Measurements from ENCODE around the gene RABL2A. TPM values are rescaled to one million over a fixed set of nuclear protein-coding genes. Genes with fewer than 3 reads are reported as not detected.

Gene RABL2A
- total RNA-seq, 1 donor from 2014 or later, result 9.6 TPM

DNA sequence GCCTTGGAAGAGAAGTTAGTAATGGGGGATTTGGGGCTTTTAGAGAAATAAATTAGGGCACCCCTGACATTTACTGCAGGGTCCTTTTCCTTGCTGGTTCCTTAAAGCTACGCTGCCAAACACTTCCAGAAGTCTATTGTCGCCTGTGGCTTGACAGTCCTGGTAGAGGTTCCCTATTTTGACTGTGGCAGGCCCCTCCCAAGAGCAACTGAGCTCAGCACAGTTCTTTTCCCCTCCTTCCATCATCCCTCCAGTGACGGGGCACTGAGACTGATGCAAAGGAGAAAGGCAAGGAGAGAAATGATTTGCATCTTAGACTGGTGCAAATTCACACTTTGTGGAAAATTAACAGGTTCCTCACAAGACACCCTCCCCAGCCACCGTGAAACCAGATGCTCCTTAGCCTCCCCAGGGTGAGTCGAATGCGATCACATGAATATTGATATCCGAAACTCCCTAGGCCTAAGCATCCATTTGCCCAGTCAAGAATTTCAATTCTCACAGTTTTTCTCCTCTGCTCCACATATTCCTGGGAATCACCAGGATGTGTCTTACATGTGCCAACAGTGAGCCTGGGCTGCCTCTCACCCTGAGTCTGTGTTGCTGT lies 45.4 kb downstream of the RABL2A start:
- Histone ChIP-seq H3K27me3 (ENCODE audit: control insufficient read depth, insufficient read depth, low read length) (peaks cover 2% of the 10 kb centered on the region), H3K36me3 (ENCODE audit: control insufficient read depth, insufficient read depth, low read length) (no peaks in the 10 kb centered on the region), H3K4me3 (ENCODE audit: low read depth, low read length) (no peak overlapping the region)
- no peak for DNase-seq (ENCODE audit: low read depth)
- TF ChIP-seq, protein P1, sequence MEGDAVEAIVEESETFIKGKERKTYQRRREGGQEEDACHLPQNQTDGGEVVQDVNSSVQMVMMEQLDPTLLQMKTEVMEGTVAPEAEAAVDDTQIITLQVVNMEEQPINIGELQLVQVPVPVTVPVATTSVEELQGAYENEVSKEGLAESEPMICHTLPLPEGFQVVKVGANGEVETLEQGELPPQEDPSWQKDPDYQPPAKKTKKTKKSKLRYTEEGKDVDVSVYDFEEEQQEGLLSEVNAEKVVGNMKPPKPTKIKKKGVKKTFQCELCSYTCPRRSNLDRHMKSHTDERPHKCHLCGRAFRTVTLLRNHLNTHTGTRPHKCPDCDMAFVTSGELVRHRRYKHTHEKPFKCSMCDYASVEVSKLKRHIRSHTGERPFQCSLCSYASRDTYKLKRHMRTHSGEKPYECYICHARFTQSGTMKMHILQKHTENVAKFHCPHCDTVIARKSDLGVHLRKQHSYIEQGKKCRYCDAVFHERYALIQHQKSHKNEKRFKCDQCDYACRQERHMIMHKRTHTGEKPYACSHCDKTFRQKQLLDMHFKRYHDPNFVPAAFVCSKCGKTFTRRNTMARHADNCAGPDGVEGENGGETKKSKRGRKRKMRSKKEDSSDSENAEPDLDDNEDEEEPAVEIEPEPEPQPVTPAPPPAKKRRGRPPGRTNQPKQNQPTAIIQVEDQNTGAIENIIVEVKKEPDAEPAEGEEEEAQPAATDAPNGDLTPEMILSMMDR (IDR thresholded peaks at IDR 0.05; ENCODE audit: insufficient read depth, low read length, poor library complexity, severe bottlenecking), result no peak

DNA sequence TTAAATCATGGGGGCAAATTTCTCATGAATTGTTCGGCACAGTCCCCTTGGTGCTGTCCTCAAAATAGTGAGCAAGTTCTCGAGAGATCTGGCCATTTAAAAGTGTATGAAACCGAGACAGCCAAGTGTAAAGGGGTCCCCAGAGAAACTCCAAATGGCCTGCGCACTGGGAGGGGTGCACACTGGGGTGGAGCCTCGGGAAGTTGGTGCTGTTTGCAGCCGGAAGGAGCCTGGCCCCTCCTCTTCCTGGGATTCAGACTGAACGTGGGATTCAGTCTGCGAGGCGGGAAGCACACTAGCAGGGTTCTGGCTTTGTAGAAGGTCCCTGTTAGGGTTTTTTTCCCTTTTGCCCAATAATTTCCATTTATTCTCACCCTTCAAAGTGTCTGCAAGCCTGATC lies 48.8 kb downstream of the RABL2A start:
- Histone ChIP-seq H3K4me3 (ENCODE audit: low read depth, low read length) (no peak overlapping the region), H3K36me3 (ENCODE audit: control insufficient read depth, insufficient read depth, low read length) (no peaks in the 10 kb centered on the region), H3K27me3 (ENCODE audit: control insufficient read depth, insufficient read depth, low read length) (peaks cover 2% of the 10 kb centered on the region)
- no peak for DNase-seq (ENCODE audit: low read depth)
- TF ChIP-seq, protein P1 (IDR thresholded peaks at IDR 0.05; ENCODE audit: insufficient read depth, low read length, poor library complexity, severe bottlenecking), result no peak

DNA sequence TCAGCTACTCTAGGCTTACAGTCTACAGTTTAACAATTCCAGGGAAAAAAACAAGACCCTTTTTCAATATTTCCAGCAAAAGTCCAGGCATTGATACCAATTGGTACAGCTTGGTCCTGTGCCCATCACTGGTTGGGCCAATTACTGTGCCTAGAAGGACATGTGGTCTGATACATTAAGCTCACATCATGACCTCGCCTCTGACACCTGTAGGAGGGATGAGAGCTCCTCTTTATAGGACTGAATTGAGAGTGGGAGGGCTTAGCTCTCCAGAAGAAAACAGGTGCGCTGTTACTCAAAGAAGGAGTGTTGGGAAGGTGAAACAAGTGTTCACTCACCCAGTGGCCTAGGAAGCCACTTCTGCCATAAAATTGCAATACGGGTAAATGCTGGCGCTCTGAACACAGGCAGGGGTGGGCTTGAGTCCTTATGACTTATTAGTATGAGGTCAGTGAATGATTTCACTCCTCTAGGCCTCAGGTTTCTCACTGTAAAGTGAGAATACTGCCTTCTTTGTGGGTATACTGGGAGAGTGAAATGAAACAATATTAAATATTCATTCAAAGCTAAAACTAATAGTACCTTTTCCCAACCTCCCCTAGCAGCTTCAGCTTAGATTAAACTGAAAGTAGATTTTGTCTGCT lies 49.7 kb downstream of the RABL2A start:
- TF ChIP-seq, protein P1 (IDR thresholded peaks at IDR 0.05; ENCODE audit: insufficient read depth, low read length, poor library complexity, severe bottlenecking), result no peak
- no peak for DNase-seq (ENCODE audit: low read depth)
- no peak overlapping the region for H3K4me3 ChIP-seq (ENCODE audit: low read depth, low read length)
- peaks cover 2% of the 10 kb centered on the region for H3K27me3 ChIP-seq (ENCODE audit: control insufficient read depth, insufficient read depth, low read length)
- H3K36me3 ChIP-seq (ENCODE audit: control insufficient read depth, insufficient read depth, low read length), result no peaks in the 10 kb centered on the region

DNA sequence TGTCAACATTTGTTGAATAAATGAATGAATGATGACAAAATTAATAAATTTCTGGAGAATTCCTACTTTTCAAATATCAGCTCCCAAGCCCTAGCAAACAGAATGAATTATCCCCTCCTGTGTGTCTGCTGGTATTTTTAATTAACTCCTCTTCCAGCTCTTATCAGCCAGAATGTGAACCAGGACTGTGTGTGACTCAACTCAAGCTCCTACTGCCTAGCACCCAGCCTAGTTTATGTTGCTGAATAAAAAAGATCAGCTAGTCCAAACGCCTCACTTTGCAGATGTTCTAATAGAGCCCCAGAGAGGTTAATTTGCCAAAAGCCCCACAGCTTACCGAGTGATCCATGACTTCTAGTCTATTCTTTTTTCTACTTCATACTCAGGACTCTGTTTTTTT lies 50.3 kb downstream of the RABL2A start:
- no peak for DNase-seq (ENCODE audit: low read depth)
- no peak overlapping the region for H3K4me3 ChIP-seq (ENCODE audit: low read depth, low read length)
- peaks cover 2% of the 10 kb centered on the region for H3K27me3 ChIP-seq (ENCODE audit: control insufficient read depth, insufficient read depth, low read length)
- TF ChIP-seq, protein P1 (IDR thresholded peaks at IDR 0.05; ENCODE audit: insufficient read depth, low read length, poor library complexity, severe bottlenecking), result no peak
- H3K36me3 ChIP-seq (ENCODE audit: control insufficient read depth, insufficient read depth, low read length), result no peaks in the 10 kb centered on the region

DNA sequence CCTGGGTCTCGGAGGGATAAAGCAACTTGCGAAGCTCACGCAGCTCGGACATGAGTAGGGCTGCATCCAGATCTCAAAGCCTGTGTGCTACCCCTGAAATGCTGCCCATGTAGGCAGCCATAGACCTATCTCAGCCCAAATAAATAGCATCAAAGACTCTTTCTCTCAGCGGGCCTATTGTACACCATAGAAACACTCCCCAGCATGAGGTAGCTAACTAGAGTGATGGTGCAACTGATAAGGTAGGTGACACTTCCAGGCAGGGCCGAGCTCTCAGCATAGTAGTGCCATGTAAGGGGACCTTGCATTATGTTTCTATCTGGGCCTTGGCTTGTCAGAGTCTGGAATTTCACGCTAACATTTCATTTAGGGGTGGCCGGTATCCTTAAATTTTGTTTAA lies 52.4 kb downstream of the RABL2A start:
- Histone ChIP-seq H3K27me3 (ENCODE audit: control insufficient read depth, insufficient read depth, low read length) (no peaks in the 10 kb centered on the region), H3K4me3 (ENCODE audit: low read depth, low read length) (no peak overlapping the region), H3K36me3 (ENCODE audit: control insufficient read depth, insufficient read depth, low read length) (no peaks in the 10 kb centered on the region)
- TF ChIP-seq, protein P1 (IDR thresholded peaks at IDR 0.05; ENCODE audit: insufficient read depth, low read length, poor library complexity, severe bottlenecking), result no peak
- DNase-seq (ENCODE audit: low read depth), result no peak

DNA sequence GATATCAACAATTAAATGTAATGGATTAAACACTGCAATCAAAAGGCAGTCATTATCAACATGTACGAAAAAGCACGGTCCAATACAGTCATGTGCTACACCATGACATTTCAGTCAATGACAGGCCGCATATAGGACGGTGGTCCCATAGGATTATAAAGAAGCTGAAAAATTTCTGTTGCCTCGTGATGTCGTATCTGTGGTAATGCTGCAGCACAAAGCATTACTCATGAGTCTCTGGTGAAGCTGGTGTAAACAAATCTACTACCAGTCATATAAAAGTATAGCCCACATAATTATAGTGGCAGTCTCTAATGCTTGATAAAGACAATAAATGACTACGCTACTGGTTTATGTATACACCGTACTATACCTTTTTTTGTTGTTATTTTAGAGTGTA lies 58.4 kb downstream of the RABL2A start:
- Histone ChIP-seq H3K27me3 (ENCODE audit: control insufficient read depth, insufficient read depth, low read length) (no peaks in the 10 kb centered on the region), H3K4me3 (ENCODE audit: low read depth, low read length) (no peak overlapping the region), H3K36me3 (ENCODE audit: control insufficient read depth, insufficient read depth, low read length) (no peaks in the 10 kb centered on the region)
- no peak for DNase-seq (ENCODE audit: low read depth)
- TF ChIP-seq, protein P1 (IDR thresholded peaks at IDR 0.05; ENCODE audit: insufficient read depth, low read length, poor library complexity, severe bottlenecking), result no peak
